ENCODE measurements around the gene NLGN4Y.

The NLGN4Y gene

GRCh38 chrY:14601372-14601771 lies 77.0 kb downstream of the NLGN4Y start:
- no peaks in the 10 kb centered on the region for H3K9me2 ChIP-seq (replicated peaks; ENCODE audit: control insufficient read depth, low read length)
- no peaks in the 10 kb centered on the region for H3K27me3 ChIP-seq (ENCODE audit: control insufficient read depth, low read length)
- H3F3A ChIP-seq (ENCODE audit: control insufficient read depth, insufficient read depth): no peaks in the 10 kb centered on the region
- H3K4me1 ChIP-seq (ENCODE audit: control insufficient read depth, low read length): no peaks in the 10 kb centered on the region
- TF ChIP-seq EZH2phosphoT487 (IDR thresholded peaks at IDR 0.05; ENCODE audit: borderline replicate concordance, low read length): no peak
- TF ChIP-seq CTCF (IDR thresholded peaks at IDR 0.05; ENCODE audit: low read depth, low read length, poor library complexity, severe bottlenecking): no peak
- no peak overlapping the region for H3K4me2 ChIP-seq (ENCODE audit: low read length)
- H3K79me2 ChIP-seq (ENCODE audit: control insufficient read depth, low read length): no peaks in the 10 kb centered on the region
- no peak overlapping the region for H3K4me3 ChIP-seq (ENCODE audit: low read length)
- no peaks in the 10 kb centered on the region for H3K36me3 ChIP-seq (ENCODE audit: control insufficient read depth, low read length)
- no peaks in the 10 kb centered on the region for H3K9me3 ChIP-seq (ENCODE audit: control insufficient read depth, insufficient read depth, low read length)
- no peak overlapping the region for H3K27ac ChIP-seq (ENCODE audit: low read depth, low read length)
- H4K20me1 ChIP-seq (ENCODE audit: control insufficient read depth, insufficient read depth, low read depth, low read length): no peaks in the 10 kb centered on the region

- TF ChIP-seq CTCF (IDR thresholded peaks at IDR 0.05; ENCODE audit: low read depth, low read length, poor library complexity, severe bottlenecking) (no peak), EZH2phosphoT487 (IDR thresholded peaks at IDR 0.05; ENCODE audit: borderline replicate concordance, low read length) (no peak)
These were observed 93.3 kb downstream of the NLGN4Y start for GRCh38 chrY:14617625-14618024.

GRCh38 chrY:14618513-14618912 lies 94.2 kb downstream of the NLGN4Y start:
- Histone ChIP-seq H3F3A (ENCODE audit: control insufficient read depth, insufficient read depth) (no peaks in the 10 kb centered on the region), H3K27me3 (ENCODE audit: control insufficient read depth, low read length) (no peaks in the 10 kb centered on the region), H4K20me1 (ENCODE audit: control insufficient read depth, insufficient read depth, low read depth, low read length) (no peaks in the 10 kb centered on the region), H3K27ac (ENCODE audit: low read depth, low read length) (no peak overlapping the region), H3K4me2 (ENCODE audit: low read length) (no peak overlapping the region), H3K36me3 (ENCODE audit: control insufficient read depth, low read length) (no peaks in the 10 kb centered on the region), H3K4me1 (ENCODE audit: control insufficient read depth, low read length) (no peaks in the 10 kb centered on the region), H3K79me2 (ENCODE audit: control insufficient read depth, low read length) (no peaks in the 10 kb centered on the region), H3K9me2 (replicated peaks; ENCODE audit: control insufficient read depth, low read length) (no peaks in the 10 kb centered on the region), H3K9me3 (ENCODE audit: control insufficient read depth, insufficient read depth, low read length) (no peaks in the 10 kb centered on the region), H3K4me3 (ENCODE audit: low read length) (no peak overlapping the region)
- TF ChIP-seq EZH2phosphoT487 (IDR thresholded peaks at IDR 0.05; ENCODE audit: borderline replicate concordance, low read length): no peak
- no peak for TF ChIP-seq CTCF (IDR thresholded peaks at IDR 0.05; ENCODE audit: low read depth, low read length, poor library complexity, severe bottlenecking)

More at GRCh38 chrY:14617625-14618024, 93.3 kb downstream of the NLGN4Y start:
- Histone ChIP-seq H3K9me2 (replicated peaks; ENCODE audit: control insufficient read depth, low read length) (no peaks in the 10 kb centered on the region), H3K4me1 (ENCODE audit: control insufficient read depth, low read length) (no peaks in the 10 kb centered on the region), H3K79me2 (ENCODE audit: control insufficient read depth, low read length) (no peaks in the 10 kb centered on the region), H3F3A (ENCODE audit: control insufficient read depth, insufficient read depth) (no peaks in the 10 kb centered on the region), H3K36me3 (ENCODE audit: control insufficient read depth, low read length) (no peaks in the 10 kb centered on the region), H3K27me3 (ENCODE audit: control insufficient read depth, low read length) (no peaks in the 10 kb centered on the region), H4K20me1 (ENCODE audit: control insufficient read depth, insufficient read depth, low read depth, low read length) (no peaks in the 10 kb centered on the region), H3K9me3 (ENCODE audit: control insufficient read depth, insufficient read depth, low read length) (no peaks in the 10 kb centered on the region), H3K27ac (ENCODE audit: low read depth, low read length) (no peak overlapping the region), H3K4me2 (ENCODE audit: low read length) (no peak overlapping the region), H3K4me3 (ENCODE audit: low read length) (no peak overlapping the region)

GRCh38 chrY:14628208-14628607 lies 103.9 kb downstream of the NLGN4Y start:
- H3K27ac ChIP-seq (ENCODE audit: low read depth, low read length): no peak overlapping the region
- no peak overlapping the region for H3K4me3 ChIP-seq (ENCODE audit: low read length)
- TF ChIP-seq CTCF (IDR thresholded peaks at IDR 0.05; ENCODE audit: low read depth, low read length, poor library complexity, severe bottlenecking): no peak
- no peak for TF ChIP-seq EZH2phosphoT487 (IDR thresholded peaks at IDR 0.05; ENCODE audit: borderline replicate concordance, low read length)
- no peaks in the 10 kb centered on the region for H3K9me2 ChIP-seq (replicated peaks; ENCODE audit: control insufficient read depth, low read length)
- H3K27me3 ChIP-seq (ENCODE audit: control insufficient read depth, low read length): no peaks in the 10 kb centered on the region
- no peaks in the 10 kb centered on the region for H3K36me3 ChIP-seq (ENCODE audit: control insufficient read depth, low read length)
- no peaks in the 10 kb centered on the region for H3K4me1 ChIP-seq (ENCODE audit: control insufficient read depth, low read length)
- no peaks in the 10 kb centered on the region for H4K20me1 ChIP-seq (ENCODE audit: control insufficient read depth, insufficient read depth, low read depth, low read length)
- no peaks in the 10 kb centered on the region for H3K9me3 ChIP-seq (ENCODE audit: control insufficient read depth, insufficient read depth, low read length)
- H3F3A ChIP-seq (ENCODE audit: control insufficient read depth, insufficient read depth): no peaks in the 10 kb centered on the region
- H3K4me2 ChIP-seq (ENCODE audit: low read length): no peak overlapping the region
- H3K79me2 ChIP-seq (ENCODE audit: control insufficient read depth, low read length): no peaks in the 10 kb centered on the region
